RKO (cell line): ENCODE results near the gene A3GALT2.

Source experiments
- DNase-seq: peaks from one replicate; pipeline ENCODE4 v3.0.0-alpha.2; 2016; ENCODE audit warnings: low spot score

The A3GALT2 gene

DNA sequence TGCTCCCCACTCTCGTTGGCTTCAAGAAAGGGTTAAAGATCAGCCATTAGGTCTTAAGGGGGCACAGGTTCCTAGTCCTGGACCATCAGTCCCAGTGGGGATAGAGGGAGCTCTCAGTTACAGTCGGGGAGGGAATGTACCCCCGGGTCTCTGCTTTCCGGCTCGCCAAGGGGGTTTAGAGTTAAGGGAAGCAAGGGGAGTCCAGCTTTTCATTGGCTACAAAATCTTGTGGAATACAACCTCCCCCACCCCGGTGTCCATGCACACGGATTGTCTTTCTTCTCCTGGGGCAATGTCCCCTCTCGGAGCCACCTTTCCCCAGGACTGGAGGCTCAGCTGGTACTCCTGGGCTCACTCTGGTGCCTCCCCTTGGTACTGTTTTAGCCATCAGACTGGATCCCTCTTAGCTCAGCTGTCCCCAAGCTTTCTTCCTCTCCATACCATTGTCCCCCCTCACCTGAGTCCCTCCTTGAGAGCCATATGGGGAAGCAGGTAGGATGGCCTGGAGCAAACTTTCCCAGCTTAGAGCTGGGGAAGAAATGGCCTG is at the start of gene A3GALT2:
A3GALT2 (minus strand) TSS at position 480 of the 547 bp plus-strand sequence; CDS start at position 480, 0 bp downstream.
- DNase-seq, result no peak

DNA sequence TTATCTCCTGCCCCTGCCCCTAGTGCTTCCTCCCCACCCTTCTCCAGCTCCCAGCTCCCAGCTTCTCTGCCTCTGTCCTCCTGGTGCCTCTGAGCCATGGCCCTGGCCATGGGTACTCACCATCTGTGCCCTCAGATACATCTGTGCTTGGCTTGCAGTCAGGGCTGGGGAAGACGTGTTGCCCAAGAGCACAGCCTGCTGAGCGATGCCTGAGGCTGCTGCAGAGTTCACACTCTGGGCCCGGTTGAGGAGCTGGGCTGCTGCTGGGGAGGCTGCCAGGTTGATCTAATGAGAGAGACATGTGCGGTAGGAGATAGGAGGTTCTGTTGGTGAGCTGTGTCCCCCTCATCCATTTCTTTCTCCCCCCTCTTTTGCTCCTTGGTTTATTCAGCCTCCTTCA is 49.4 kb upstream of the A3GALT2 start:
- no peak for DNase-seq

DNA sequence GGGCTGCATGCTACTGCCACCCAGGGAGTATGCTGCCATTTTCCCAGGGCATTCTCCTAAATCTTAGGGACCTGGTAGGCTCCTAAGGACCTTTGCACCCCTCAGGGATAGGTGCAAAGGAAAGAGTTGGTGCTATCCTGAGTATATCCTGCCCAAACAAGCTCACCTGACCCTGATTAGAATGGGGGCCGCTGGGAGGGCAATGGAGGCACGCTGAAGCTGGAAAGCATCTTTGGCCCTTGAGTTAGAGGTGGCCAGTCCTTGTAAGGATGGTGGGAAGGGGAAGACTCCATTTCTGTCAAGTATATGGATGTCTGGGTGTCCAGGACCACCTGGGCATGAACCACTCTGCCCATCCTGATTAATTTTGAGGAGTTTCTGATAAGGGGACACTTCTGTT is 48.9 kb upstream of the A3GALT2 start:
- DNase-seq, result no peak

DNA sequence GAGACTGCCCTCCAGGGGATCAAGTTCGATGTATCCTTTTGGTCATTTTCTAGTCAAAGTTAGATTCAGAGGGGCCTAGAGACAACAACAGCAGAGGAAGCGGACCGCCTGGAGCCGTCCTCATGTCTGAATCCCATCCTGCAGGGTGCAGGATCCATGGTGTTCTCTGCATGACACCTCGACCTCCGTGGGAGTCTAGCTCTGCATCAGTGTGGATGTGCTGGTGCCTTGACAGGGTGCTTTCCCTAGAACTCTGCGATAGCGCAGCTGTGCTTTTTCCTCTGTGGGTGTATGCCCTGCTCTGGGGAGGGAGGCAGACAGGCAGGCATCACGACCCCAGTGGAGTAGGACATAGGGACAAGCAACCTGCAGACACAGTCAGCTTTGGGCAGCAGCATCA is 48.2 kb upstream of the A3GALT2 start:
- no peak for DNase-seq

DNA sequence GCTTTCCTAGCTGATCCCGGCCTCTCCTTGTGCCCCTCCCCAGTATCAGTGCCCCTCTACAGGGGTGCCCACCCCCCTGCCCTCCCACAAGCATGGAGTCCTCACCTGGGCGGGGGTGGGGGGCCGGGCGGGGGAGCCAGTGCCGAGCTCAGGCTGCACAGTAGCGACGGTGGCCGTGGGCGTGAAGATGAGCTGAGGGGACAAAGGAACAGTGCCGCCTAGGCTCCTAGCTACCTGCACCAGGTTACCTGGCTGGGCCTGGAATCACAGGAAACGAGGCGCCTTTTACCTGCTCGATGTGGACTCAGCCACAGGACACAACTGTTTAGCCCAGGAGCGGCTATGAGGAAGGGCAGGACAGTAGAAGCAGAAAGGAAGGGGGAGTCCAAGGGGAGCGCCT is 47.5 kb upstream of the A3GALT2 start:
- no peak for DNase-seq

DNA sequence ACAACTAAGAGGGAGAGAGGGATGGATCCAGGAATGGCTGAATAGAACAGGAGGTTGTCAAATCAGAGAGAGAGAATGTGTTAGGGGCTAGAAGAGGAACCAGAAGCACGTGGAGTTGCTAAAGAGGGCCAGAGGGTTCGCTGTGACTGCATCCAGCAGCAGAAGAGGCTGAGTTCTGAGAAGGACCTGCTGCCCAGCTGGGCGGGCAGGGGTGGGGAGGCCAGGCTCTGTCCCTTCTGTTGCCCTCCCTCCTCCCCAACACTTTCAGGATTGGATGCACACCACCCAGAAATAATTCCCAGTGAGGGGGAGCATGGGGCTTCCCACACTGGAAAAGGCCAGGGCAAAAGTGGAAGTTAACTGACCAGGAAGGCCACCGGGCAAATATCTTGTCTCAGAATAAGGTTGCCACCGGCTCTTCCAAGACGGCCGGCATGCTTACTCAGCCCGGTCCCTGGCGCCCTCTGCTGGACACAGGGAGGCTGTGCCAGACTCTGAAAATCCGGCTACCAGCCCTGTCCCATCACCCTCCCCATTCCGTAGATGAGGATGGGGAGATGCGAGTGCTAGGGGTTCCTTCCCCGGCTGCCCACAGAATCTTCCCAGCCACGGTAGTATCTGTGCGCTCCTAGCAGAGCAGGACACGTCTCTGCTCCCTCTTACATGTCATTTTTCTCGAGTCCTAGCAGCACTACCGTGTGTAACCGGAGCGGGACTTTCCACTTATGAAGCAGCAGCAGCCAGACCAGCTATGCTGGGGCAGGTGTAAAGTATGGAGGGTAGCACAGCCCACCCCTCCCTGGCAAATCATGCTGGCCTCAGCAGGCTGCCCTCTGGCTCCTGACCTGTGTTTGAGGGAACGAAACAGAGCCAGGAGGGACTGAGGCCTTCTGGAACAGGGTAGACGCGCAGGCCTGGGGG is 46.8 kb upstream of the A3GALT2 start:
- peak; percentile 72 for DNase-seq

DNA sequence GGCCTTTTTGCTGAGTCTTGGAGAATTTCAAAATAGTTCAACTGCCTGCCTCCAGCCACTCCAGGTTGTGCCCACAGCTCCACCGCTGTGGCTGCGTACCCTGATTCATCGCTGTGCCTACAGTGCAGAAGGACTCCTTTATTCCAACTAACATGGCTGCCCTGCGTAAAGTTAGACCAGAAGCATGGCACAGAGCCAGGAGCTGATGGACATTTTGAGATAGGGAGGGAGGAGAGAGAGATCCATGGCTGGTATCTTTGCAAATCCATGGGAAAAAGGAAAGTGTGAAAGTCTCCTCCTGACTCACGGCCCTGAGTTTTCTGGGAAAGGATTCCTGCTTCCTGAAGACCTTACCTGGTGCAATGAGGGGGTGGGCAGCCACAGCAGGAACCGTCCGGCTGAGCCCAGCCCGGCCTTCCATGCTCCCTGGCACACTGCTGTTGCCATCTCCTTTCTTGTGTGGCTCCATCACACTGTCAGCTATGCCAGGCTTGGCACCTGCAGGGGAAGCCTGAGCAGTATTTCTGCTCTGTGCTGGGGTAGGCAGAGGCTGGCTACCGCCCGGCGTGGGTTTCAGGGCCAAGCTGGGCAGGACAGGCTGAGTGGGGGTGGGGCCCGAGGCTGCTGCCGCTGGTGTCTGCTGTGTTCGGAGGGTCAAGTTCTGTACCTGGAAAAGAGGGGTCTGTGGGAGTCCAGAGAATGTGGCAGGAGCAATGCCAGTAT is 46.0 kb upstream of the A3GALT2 start:
- DNase-seq, result no peak

DNA sequence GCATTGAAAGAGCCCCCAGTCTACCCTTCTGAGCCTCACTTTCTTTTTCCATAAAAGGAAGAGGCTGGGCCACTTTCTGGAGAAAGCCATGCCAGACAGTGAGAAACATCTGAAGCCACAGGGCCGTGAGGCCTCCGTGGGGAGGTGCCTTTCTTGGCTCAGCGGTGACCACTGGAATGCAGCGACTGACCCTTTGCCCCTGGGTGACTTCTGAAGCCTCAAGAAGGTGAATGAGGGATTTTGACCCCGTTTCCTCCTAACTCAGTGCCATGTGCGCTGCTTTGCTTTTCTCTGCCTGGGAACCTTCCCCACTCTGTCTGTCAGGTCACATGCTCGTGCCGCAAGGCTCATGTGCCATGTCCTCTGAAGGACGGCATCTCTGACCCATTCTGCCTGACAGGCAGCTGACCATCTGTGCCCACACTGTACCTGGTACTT is 44.7 kb upstream of the A3GALT2 start:
- DNase-seq, result no peak

DNA sequence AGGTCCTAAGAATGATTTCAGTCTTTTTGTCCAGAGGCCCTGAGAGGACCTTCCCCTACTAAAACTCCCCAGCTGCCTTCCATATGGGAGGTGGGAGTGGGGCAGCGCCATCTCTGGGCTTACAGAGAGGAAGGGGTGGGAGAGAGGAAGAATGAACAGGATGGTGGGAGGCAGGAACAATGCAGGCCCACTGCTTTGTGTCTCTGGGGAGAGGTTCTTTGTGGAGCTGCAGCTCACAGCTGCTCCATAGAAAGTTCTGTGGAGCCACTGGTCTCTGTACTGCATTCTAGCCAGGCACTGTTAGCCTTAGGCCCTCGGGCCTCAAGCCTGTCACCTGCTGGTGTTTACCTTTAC is 43.6 kb upstream of the A3GALT2 start:
- no peak for DNase-seq

DNA sequence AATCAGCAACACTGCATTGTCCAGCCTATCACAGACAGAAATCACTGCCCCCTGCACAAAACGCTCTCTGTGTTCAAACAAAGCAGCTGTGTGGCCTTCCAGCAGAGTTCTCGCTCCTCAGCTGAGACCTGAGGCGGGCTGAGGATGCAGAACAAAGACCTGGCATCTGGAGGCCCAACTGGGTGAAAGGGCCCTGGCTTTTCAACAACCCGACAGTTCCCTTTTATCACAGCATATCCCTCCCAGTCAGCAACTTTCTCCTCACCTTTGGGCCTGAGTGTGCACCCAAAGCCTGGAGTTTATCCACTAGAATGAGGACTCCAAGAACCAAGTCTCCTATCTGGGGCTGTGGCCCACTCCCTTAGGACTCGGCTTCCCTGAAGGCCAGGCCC is 42.6 kb upstream of the A3GALT2 start:
- DNase-seq, result no peak

DNA sequence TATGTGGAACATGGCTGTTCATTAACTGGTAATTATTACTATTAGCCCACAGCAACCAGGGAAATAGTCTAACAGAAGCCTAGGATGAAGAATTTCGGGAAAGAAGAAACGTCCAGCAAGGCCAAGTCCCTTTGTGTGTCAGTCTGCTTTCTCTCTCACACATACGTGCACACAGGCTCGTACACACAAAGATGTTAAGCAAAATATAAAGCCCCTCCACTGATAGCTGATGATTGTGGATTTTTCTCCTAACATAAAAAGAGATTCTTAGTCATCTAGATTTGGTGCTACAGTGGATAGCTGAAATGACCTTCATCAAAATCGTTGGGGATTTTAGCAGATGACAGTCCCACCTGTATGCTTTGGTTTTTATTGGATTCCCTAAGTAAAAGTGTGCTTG is 42.1 kb upstream of the A3GALT2 start:
- no peak for DNase-seq

DNA sequence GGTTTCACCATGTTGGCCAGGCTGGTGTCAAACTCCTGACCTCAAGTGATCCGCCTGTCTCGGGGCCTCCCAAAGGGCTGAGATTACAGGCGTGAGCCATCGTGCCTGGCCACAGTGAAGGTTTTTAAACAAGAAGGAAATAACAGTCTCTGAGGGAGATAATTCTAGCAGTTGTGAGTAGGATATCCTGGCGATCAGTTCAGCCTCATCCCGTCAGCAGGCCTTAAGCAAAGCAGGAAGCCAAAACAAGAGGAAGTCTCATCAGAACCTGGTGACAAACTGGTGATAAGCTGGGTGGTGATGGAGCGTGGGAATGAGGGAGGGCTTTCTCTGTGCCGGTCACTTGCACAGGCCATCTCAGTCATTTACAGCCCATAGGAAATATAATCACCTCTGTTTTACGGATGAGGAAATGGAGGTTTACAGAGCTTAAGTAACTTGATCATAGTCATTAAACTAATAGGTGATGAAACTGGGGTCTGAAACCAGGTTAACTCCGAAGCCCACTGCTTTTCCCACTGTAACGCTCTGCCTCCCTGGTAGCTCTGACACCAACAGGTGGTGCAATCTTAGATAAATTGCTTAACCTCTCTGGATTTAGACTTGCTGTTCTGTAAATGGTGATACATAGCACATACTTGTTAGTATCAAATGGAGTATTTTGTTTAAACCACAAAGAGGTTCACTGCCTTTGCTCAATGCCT is 40.8 kb upstream of the A3GALT2 start:
- no peak for DNase-seq

DNA sequence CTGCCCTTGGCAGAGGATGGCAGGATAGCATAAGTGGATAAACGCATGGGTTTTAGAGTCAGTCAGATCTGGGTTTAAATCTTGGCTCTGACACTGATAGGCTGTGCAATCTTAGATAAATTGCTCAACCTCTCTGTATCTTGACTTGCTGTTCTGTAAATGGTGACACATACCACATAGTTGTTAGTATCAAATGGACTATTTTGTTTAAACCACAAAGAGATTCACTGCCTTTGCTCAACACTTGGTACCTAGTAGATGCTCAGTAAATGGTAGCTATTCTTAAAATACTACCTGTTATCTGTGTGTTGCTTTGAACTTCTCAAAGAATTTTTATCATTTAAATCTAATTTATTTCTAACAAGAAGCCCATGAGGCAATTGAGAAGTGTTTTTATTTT is 39.5 kb upstream of the A3GALT2 start:
- no peak for DNase-seq

DNA sequence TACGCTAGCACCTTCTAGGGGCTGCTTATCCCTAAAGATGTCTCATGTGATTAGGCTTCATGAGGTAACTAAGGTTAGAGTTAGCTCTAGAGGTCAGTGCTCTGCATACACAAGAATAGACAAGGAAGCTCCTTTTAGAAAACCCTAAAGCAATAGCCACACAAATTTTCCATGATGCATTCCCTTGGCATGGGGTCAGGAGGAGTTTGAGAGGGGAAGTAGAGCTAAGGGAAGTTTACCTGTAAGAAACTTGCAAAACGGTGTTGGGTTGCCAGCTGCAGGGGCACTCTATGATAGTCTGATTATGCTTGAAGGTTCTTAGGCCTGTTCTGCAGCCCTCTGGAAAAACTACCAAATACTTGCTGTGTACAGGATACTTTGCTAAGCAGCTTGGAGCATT is 39.0 kb upstream of the A3GALT2 start:
- no peak for DNase-seq

DNA sequence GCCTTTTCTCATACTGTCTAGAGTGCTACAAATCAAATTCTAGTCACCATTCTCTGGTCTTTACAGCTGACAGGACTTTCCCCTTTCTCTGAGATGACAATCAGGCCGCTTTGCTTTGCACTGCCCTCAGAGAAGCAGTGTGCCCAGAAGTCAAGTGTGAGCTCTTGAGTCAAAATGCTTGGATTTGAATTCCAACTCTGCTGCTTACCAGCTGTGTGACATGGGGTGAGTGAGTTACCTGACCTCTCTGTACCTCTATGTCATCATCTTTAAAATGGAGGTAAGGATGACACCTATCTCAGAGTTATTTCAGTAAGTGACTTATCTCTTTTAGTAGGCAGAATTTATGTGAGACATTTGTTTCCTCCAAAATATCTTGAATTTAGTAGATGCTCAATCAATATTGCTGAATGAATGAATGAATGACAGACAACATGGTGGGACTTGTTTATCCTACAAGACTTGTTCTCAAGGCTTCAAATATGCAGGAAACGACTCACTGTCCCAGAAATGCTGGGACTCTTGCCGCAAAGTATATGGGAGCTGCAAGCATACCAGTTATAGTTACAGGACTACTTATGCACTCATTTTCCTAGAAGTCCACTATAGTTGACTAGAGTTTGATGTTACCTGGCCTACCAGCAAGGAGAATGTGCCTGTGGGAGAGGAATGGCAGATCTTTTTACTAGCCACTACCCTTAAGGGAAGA is 38.1 kb upstream of the A3GALT2 start:
- no peak for DNase-seq

DNA sequence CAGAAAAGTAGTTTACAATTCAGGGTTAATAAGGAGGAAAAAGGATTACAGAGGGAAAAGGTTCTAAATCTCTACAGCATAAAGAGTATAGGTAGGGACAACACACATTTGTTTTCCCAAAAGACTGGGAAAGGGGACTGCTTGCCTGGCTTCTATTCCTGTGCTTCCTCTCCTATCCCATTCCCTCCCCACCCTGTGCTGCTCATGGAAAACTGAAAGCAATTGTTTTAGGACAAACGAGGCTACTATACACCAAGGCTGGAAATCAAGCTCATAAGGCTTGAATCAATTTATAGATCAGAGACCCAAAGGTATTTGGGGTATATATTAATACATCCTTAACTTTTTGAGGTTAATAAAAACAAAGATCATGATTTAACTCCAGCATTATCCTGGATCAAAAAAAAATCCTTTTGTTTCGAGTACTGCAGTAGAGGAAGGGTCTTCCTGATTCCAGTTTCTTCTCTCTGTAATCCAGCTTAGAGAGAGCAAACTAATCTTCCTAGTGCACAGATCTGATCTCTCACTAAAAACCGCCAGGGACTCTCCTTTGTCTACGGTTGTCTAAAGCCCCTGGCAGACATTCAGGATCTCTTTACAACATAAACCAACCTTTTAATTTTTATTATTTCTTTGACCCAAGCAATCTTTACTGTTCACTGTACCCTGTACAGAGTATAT is 37.4 kb upstream of the A3GALT2 start:
- no peak for DNase-seq

DNA sequence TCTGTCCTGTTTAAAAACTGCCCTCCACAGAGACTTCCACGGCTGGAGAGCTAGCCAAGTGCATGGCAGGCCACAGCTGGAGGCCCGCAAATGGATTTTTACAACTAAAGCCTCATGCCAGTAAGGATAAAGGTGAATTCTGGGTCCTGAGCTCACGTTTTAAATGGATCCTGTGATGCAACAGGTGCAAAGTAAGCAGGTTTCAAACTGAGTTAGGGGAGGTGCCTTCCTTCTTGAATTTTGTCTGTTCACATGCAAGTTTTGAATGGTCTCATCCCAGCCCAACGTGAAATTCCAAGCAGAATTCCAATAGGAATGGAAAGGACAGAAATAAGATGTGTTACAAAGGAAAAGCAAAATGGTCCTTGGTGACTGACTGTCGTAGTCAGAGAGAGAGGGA is 36.2 kb upstream of the A3GALT2 start:
- no peak for DNase-seq

DNA sequence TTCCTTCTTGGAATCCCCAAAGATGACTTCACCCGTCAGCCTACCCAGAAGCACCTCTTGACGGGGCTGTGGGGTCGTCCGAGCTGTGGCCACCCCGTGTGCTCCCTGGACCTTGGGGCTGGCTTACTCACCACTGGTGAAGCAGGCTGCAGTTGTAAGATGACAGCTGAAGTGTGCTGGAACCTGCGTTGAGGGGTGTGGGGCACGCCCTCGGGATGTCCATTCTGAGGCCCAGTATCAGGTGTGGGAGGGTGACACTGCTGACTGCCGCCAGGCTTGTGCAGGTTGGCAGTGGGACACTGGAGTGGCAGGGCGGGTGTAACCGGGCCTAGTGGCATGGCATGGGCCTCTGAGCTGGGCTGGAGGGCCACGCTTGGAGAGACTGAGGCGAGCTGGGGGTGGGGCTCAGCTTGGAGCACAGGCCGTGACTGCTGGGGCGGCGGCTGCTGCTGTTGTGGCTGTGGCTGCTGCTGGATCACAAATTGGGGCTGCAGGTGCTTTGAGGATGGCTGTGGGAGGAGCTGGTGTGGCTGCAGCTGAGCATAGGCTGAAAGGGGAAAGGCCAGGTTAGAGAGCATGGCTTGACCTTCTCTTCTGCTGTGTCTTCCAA is 33.9 kb upstream of the A3GALT2 start:
- no peak for DNase-seq

DNA sequence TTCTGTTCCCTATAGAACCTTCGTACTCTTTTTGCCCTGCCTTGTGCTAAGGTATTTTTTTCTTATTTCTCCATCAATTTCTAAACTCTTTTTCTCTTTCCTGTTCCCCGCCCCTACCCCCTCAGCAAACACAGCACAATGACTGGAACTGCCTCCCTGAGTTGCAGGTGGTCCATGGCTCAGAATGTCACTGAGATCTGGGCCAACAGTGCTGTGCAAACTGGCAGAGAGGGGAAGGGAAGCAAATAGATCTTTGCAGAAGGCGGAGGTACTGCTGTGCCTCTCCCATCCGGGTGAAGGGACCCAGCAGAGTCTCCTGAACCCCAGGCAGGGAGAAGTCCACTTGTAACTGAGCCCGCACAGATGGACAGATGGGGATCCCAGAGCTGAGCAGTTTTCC is 32.6 kb upstream of the A3GALT2 start:
- DNase-seq, result no peak

DNA sequence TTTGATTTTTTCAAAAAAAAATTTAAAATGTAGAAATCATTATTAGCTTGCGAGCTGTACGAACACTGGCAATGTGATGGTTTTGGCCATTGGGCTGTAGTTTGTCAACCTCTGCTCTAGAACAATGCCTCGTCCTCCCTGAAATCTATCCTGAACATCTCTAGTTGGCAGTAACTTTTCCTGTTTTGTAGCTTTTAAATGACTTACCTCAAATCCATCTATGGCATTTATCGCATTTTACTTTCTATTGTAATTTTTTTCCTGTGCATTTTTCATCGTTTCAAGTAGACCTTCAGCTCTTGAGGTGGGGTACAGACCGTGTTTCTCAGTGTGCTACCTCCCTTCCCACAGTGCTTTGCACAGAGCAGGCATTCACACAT is 30.4 kb upstream of the A3GALT2 start:
- no peak for DNase-seq
